HG03159 (cell line): ENCODE results near the gene TAGLN.

Experiments
- ATAC-seq: cut with Tn5 transposase; IDR thresholded peaks from one replicate; pipeline ENCODE4 v1.9.1; 2021; ENCODE audit warnings: mild to moderate bottlenecking, moderate library complexity; ENCODE audit not compliant: unreplicated experiment

TAGLN gene

GRCh38 chr11:117229931-117230285, 30.7 kb downstream of the TAGLN start:
- ATAC-seq = no peak

- no peak for ATAC-seq
Measured at GRCh38 chr11:117230286-117230961, 31.3 kb downstream of the TAGLN start.

- ATAC-seq = no peak
Measured at GRCh38 chr11:117230999-117231841, 32.0 kb downstream of the TAGLN start.

GRCh38 chr11:117231842-117232091, 32.6 kb downstream of the TAGLN start, which contains the start of gene PCSK7:
Gene PCSK7, minus strand, starts transcription at chr11:117232073. Its CDS starts 2,229 bp downstream, at chr11:117229844.
- no peak for ATAC-seq

- ATAC-seq = peak; percentile 63
Measured at GRCh38 chr11:117232092-117232878, 33.1 kb downstream of the TAGLN start, which contains the start of gene RNF214. Gene RNF214, plus strand, starts transcription at chr11:117232671. Its CDS starts 1,602 bp downstream, at chr11:117234273.

- ATAC-seq = no peak
Measured at GRCh38 chr11:117232911-117233409, 33.8 kb downstream of the TAGLN start.

GRCh38 chr11:117238221-117238620, 39.1 kb downstream of the TAGLN start:
- ATAC-seq = no peak

- ATAC-seq = no peak
Measured at GRCh38 chr11:117239295-117239694, 40.1 kb downstream of the TAGLN start.

- no peak for ATAC-seq
Measured at GRCh38 chr11:117248341-117248740, 49.2 kb downstream of the TAGLN start.

- ATAC-seq = no peak
Measured at GRCh38 chr11:117249571-117249970, 50.4 kb downstream of the TAGLN start.

- no peak for ATAC-seq
Measured at GRCh38 chr11:117251506-117251905, 52.3 kb downstream of the TAGLN start.

- ATAC-seq = no peak
Measured at GRCh38 chr11:117255966-117256365, 56.8 kb downstream of the TAGLN start.

- ATAC-seq = no peak
Measured at GRCh38 chr11:117256573-117256972, 57.4 kb downstream of the TAGLN start.
